IMR-90 (cell line): Measurements from ENCODE around the gene LAMA2. TPM values are rescaled to one million over a fixed set of nuclear protein-coding genes. Genes with fewer than 3 reads are reported as not detected.

Source experiments
- ATAC-seq: fragments of 200-7000 bp; cut with Tn5 transposase; 2 replicates; pipeline ENCODE4 v1.9.1; 2020; ENCODE audit warnings: low read depth, mild to moderate bottlenecking, moderate library complexity
- BruUV-seq: library from RNA; stranded (reverse); fragments of 400-500 nt; replicated peaks from 2 replicates; lab custom pipeline; 2021; lab: Mats Ljungman, UMichigan
- CTCF ChIA-PET: fragments of 300-600 bp; formaldehyde crosslinking; extraction: SDS; loops from one replicate; lab custom pipeline; 2021; ENCODE audit warnings: antibody characterized with exemption; lab: Yijun Ruan, JAX
- POLR2A ChIA-PET: fragments of 300-600 bp; sonication (Branson Sonifier 250); formaldehyde crosslinking; loops from one replicate; lab custom pipeline; 2022; ENCODE audit warnings: antibody characterized with exemption; ENCODE audit not compliant: unreplicated experiment; lab: Charles Lee
- DNase-seq: peaks from one replicate; pipeline ENCODE4 v3.0.0; 2013
- H2AFZ ChIP-seq: replicated peaks from 2 replicates; pipeline ENCODE3; 2013; ENCODE audit warnings: low read length, mild to moderate bottlenecking; ENCODE audit not compliant: poor library complexity
- H2AK5ac ChIP-seq: 2 replicates; pipeline ENCODE4 v1.6.1; 2013; ENCODE audit warnings: low read depth, low read length, inconsistent platforms
- H2AK9ac ChIP-seq: replicated peaks from 2 replicates; pipeline ENCODE3; 2013; ENCODE audit warnings: mild to moderate bottlenecking, low read depth, low read length, moderate library complexity; ENCODE audit not compliant: poor library complexity
- H2BK120ac ChIP-seq: 2 replicates; pipeline ENCODE4 v1.6.1; 2013; ENCODE audit warnings: low read depth, low read length, inconsistent platforms
- H2BK15ac ChIP-seq: 3 replicates; pipeline ENCODE4 v1.6.1; 2013; ENCODE audit warnings: low read depth, low read length, inconsistent platforms
- H2BK20ac ChIP-seq: 2 replicates; pipeline ENCODE4 v1.6.1; 2013; ENCODE audit warnings: low read depth, mild to moderate bottlenecking, inconsistent platforms, low read length, moderate library complexity
- H2BK5ac ChIP-seq: 2 replicates; pipeline ENCODE4 v1.6.1; 2013; ENCODE audit warnings: mild to moderate bottlenecking, low read depth, low read length, inconsistent platforms; ENCODE audit not compliant: poor library complexity, severe bottlenecking
- H3K14ac ChIP-seq: replicated peaks from 2 replicates; pipeline ENCODE4 v1.6.1; 2013; ENCODE audit warnings: low read depth, low read length, inconsistent platforms
- H3K18ac ChIP-seq: 2 replicates; pipeline ENCODE4 v1.6.1; 2013; ENCODE audit warnings: low read depth, low read length, control low read depth
- H3K23ac ChIP-seq: 2 replicates; pipeline ENCODE4 v1.6.1; 2013; ENCODE audit warnings: low read depth, low read length, inconsistent platforms
- H3K27ac ChIP-seq: 2 replicates; pipeline ENCODE4 v1.5.1; 2013; ENCODE audit warnings: mild to moderate bottlenecking, control low read depth, low read length; ENCODE audit not compliant: insufficient read depth
- H3K27me3 ChIP-seq: 2 replicates; pipeline ENCODE4 v1.6.1; 2013; ENCODE audit warnings: low read length; ENCODE audit not compliant: control insufficient read depth, insufficient read depth
- H3K36me3 ChIP-seq: 2 replicates; pipeline ENCODE4 v1.6.1; 2013; ENCODE audit warnings: low read length, mixed read lengths; ENCODE audit not compliant: control insufficient read depth, insufficient read depth
- H3K4ac ChIP-seq: 2 replicates; pipeline ENCODE4 v1.6.1; 2013; ENCODE audit warnings: low read depth, low read length, inconsistent platforms
- H3K4me1 ChIP-seq: 2 replicates; pipeline ENCODE4 v1.6.1; 2013; ENCODE audit warnings: low read length, mixed read lengths; ENCODE audit not compliant: control insufficient read depth, insufficient read depth
- H3K4me2 ChIP-seq: 2 replicates; pipeline ENCODE4 v1.6.1; 2013; ENCODE audit warnings: low read depth, mild to moderate bottlenecking, control low read depth, low read length, moderate library complexity
- H3K4me3 ChIP-seq: 2 replicates; pipeline ENCODE4 v1.5.1; 2013; ENCODE audit warnings: low read depth, mild to moderate bottlenecking, control low read depth, low read length, moderate library complexity; ENCODE audit not compliant: insufficient read depth
- H3K56ac ChIP-seq: 2 replicates; pipeline ENCODE4 v1.6.1; 2013; ENCODE audit warnings: low read length, inconsistent platforms; ENCODE audit not compliant: insufficient read depth; ENCODE audit errors: extremely low read depth
- H3K79me1 ChIP-seq, 2 experiments: 2 replicates each; pipeline ENCODE4 v1.6.1; 2013; ENCODE audit warnings: low read length in 2 of 2, inconsistent platforms in 1 of 2, low read depth in 1 of 2
- H3K9ac ChIP-seq: 2 replicates; pipeline ENCODE4 v1.6.1; 2013; ENCODE audit warnings: low read depth, low read length, control low read depth
- H3K9me1 ChIP-seq: 2 replicates; pipeline ENCODE4 v1.6.1; 2013; ENCODE audit warnings: low read length, inconsistent platforms; ENCODE audit not compliant: insufficient read depth
- H3K9me3 ChIP-seq: 2 replicates; pipeline ENCODE4 v1.6.1; 2013; ENCODE audit warnings: low read length; ENCODE audit not compliant: control insufficient read depth, insufficient read depth
- H4K20me1 ChIP-seq: 2 replicates; pipeline ENCODE4 v1.6.1; 2013; ENCODE audit warnings: low read length, inconsistent platforms; ENCODE audit not compliant: insufficient read depth
- H4K5ac ChIP-seq: 2 replicates; pipeline ENCODE4 v1.6.1; 2013; ENCODE audit warnings: mild to moderate bottlenecking, low read depth, low read length, control low read depth
- H4K8ac ChIP-seq, 2 experiments: 2 replicates each; pipeline ENCODE4 v1.6.1; 2013; ENCODE audit warnings: low read depth in 2 of 2, low read length in 2 of 2, control low read depth in 1 of 2, inconsistent platforms in 1 of 2
- H4K91ac ChIP-seq: 2 replicates; pipeline ENCODE4 v1.6.1; 2013; ENCODE audit warnings: low read depth, low read length, inconsistent platforms; ENCODE audit not compliant: insufficient read depth
- MAFK ChIP-seq: IDR thresholded peaks from 2 replicates; pipeline ENCODE4 v1.6.1; 2012; ENCODE audit warnings: low read depth, low read length, improper control_type of control experiment
- MAZ ChIP-seq: IDR thresholded peaks from 2 replicates; pipeline ENCODE4 v1.6.1; 2012; ENCODE audit warnings: low read depth, mild to moderate bottlenecking, low read length, improper control_type of control experiment, moderate library complexity, borderline replicate concordance
- POLR2A ChIP-seq: IDR thresholded peaks from 2 replicates; pipeline ENCODE4 v1.6.1; 2012; ENCODE audit warnings: mild to moderate bottlenecking, low read depth, low read length
- RFX5 ChIP-seq: IDR thresholded peaks from 2 replicates; pipeline ENCODE4 v1.8.0; 2012; ENCODE audit warnings: low read depth, mild to moderate bottlenecking, low read length, moderate library complexity
- SMC3 ChIP-seq: fragments of 150-350 bp; IDR thresholded peaks from 2 replicates; pipeline ENCODE4 v1.6.1; 2016; ENCODE audit warnings: low read depth, mild to moderate bottlenecking, antibody characterized with exemption, low read length, moderate library complexity
- WGBS, 2 experiments: methylation state at CpG; one replicate each; pipeline versions ENCODE4 v1.1.5 to v1.1.7; 2013; ENCODE audit warnings: missing lambda C conversion rate in 2 of 2; ENCODE audit not compliant: insufficient read length in 1 of 2; ENCODE audit errors: extremely low coverage in 2 of 2; 5-methylcytosine and 5-hydroxymethylcytosine counted together
- dilution Hi-C: fragments of 300-500 bp; cut with HindIII; formaldehyde crosslinking; loops from one replicate; pipeline ENCODE4 v1.14.3; 2018; ENCODE audit warnings: low sequenced_read_pairs; ENCODE audit not compliant: unreplicated experiment
- in situ Hi-C: fragments of 300-500 bp; cut with MboI; formaldehyde crosslinking; loops from 3 replicates; pipeline ENCODE4 v1.14.3; 2019; ENCODE audit warnings: low sequenced_read_pairs, inconsistent platforms, mixed read lengths
- intact Hi-C: fragments of 100-400 bp; cut with micrococcal nuclease; formaldehyde crosslinking; loops from 2 replicates; pipeline ENCODE4 v1.10.0; 2022
- polyA plus RNA-seq, 3 experiments: library from polyadenylated mRNA; depleted of rRNA; stranded (reverse); fragments of >200 nt; gene quantifications; 2 replicates each; pipeline ENCODE4 v1.2.3, GENCODE V29; 2012; ENCODE audit warnings: low replicate concordance in 1 of 3
- total RNA-seq: library from RNA; depleted of rRNA; stranded (reverse); fragments of >200 nt; gene quantifications from 2 replicates; pipeline ENCODE4 v1.2.3, GENCODE V29; 2012
- TF ChIP-seq, protein P1 (sequence below): conservative IDR thresholded peaks from 2 replicates; pipeline ENCODE4 v1.5.1; 2012; ENCODE audit warnings: mild to moderate bottlenecking, low read depth, low read length, improper control_type of control experiment

The LAMA2 gene
- total and polyA plus RNA-seq, 2 of the 4 experiments (the other 2 are of a cell fraction) = 9.9 to 13.3 TPM

DNA sequence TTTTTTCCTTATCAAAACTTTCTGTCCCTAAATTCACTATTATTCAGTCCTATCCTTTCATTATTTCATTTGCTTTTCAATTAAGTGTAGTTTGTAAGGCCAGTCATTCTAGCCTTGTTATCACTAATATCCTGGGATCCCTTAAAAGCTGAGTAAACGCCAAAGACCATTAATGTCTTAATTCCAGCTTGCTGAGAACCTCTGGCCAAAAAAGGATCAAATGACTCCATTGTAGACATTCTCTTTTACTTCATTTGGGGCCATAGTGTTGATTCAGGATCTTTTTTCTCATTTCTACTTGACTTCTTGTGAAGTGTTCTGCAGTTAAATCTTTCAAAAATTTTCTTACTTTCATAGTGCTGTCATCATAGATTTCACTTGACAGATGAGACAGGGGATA lies 379.7 kb downstream of the LAMA2 start:
- Histone ChIP-seq H3K27ac (no peak overlapping the region), H2AFZ (no peak overlapping the region), H3K56ac (no peak overlapping the region), H3K4ac (no peak overlapping the region), H3K4me3 (no peak overlapping the region), H2BK120ac (no peak overlapping the region), H4K20me1 (no peaks in the 10 kb centered on the region), H3K27me3 (no peaks in the 10 kb centered on the region), H3K79me1 (no peaks in the 10 kb centered on the region), H3K4me2 (no peak overlapping the region), H2BK20ac (no peak overlapping the region), H4K8ac (no peak overlapping the region), H3K4me1 (peaks cover 3% of the 10 kb centered on the region; the same call in 1 of the 2 replicates), H2BK5ac (no peak overlapping the region), H3K9me3 (no peaks in the 10 kb centered on the region), H3K36me3 (no peaks in the 10 kb centered on the region; the same call in 1 of the 2 replicates), H2AK5ac (no peak overlapping the region), H3K9ac (no peak overlapping the region), H3K23ac (no peak overlapping the region), H2BK15ac (no peak overlapping the region), H4K91ac (no peak overlapping the region), H3K14ac (no peak overlapping the region), H2AK9ac (no peak overlapping the region), H4K5ac (no peak overlapping the region), H3K9me1 (no peaks in the 10 kb centered on the region), H3K18ac (no peak overlapping the region)
- intact Hi-C loops (no loop called here), in situ Hi-C loops (no loop called here), dilution Hi-C loops (no loop called here)
- ChIA-PET CTCF (interaction anchor here (1.5 kb wide), 1 partner anchor 10 kb away, joined by 5 read pairs; no protein-coding TSS in a partner anchor), POLR2A (no interaction called here)
- TF ChIP-seq, protein P1, sequence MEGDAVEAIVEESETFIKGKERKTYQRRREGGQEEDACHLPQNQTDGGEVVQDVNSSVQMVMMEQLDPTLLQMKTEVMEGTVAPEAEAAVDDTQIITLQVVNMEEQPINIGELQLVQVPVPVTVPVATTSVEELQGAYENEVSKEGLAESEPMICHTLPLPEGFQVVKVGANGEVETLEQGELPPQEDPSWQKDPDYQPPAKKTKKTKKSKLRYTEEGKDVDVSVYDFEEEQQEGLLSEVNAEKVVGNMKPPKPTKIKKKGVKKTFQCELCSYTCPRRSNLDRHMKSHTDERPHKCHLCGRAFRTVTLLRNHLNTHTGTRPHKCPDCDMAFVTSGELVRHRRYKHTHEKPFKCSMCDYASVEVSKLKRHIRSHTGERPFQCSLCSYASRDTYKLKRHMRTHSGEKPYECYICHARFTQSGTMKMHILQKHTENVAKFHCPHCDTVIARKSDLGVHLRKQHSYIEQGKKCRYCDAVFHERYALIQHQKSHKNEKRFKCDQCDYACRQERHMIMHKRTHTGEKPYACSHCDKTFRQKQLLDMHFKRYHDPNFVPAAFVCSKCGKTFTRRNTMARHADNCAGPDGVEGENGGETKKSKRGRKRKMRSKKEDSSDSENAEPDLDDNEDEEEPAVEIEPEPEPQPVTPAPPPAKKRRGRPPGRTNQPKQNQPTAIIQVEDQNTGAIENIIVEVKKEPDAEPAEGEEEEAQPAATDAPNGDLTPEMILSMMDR = no peak
- TF ChIP-seq SMC3 = no peak
- TF ChIP-seq MAZ = no peak
- no peak for TF ChIP-seq MAFK
- TF ChIP-seq RFX5 = no peak
- no peak for TF ChIP-seq POLR2A
- ATAC-seq (no peak), DNase-seq (no peak)
- WGBS, 2 experiments = no CpG with 5 or more reads among the region's 1 CpG
- BruUV-seq = no TSS peak
